ENCODE data around the gene NINJ2.

GRCh38 chr12:578748-579419, 84.4 kb downstream of the NINJ2 start:
- TF ChIP-seq, protein P1, sequence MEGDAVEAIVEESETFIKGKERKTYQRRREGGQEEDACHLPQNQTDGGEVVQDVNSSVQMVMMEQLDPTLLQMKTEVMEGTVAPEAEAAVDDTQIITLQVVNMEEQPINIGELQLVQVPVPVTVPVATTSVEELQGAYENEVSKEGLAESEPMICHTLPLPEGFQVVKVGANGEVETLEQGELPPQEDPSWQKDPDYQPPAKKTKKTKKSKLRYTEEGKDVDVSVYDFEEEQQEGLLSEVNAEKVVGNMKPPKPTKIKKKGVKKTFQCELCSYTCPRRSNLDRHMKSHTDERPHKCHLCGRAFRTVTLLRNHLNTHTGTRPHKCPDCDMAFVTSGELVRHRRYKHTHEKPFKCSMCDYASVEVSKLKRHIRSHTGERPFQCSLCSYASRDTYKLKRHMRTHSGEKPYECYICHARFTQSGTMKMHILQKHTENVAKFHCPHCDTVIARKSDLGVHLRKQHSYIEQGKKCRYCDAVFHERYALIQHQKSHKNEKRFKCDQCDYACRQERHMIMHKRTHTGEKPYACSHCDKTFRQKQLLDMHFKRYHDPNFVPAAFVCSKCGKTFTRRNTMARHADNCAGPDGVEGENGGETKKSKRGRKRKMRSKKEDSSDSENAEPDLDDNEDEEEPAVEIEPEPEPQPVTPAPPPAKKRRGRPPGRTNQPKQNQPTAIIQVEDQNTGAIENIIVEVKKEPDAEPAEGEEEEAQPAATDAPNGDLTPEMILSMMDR (IDR thresholded peaks at IDR 0.05; ENCODE audit: low read depth, low read length), result no peak
- no peak for TF ChIP-seq EZH2phosphoT487 (IDR thresholded peaks at IDR 0.05; ENCODE audit: low read depth)

Measured in OCI-LY3 (cell line).